ENCODE measurements around the gene ANXA8.
"Not testable (repeated sequence)": the region's sequence is repeated elsewhere in the genome, so short reads cannot be mapped to it uniquely, and the experiment has no call there.

ANXA8 gene

GRCh38 chr10:47480133-47480532 is 3.8 kb downstream of the ANXA8 start:
- not testable (repeated sequence) for H3K27me3 ChIP-seq (ENCODE audit: control insufficient read depth in 2 of 2, insufficient read depth in 2 of 2, low read length in 2 of 2); H3K27ac ChIP-seq (ENCODE audit: low read depth in 2 of 2, low read length in 2 of 2); H3K36me3 ChIP-seq (ENCODE audit: control insufficient read depth in 2 of 2, insufficient read depth in 2 of 2, low read length in 2 of 2); H3K4me3 ChIP-seq (ENCODE audit: low read length in 2 of 2); H3K9me3 ChIP-seq (ENCODE audit: control insufficient read depth in 2 of 2, low read length in 2 of 2); H3K9ac ChIP-seq (ENCODE audit: low read depth in 1 of 2, low read length in 2 of 2); H3K4me1 ChIP-seq (ENCODE audit: control insufficient read depth in 2 of 2, insufficient read depth in 2 of 2, low read length in 2 of 2)

DNA sequence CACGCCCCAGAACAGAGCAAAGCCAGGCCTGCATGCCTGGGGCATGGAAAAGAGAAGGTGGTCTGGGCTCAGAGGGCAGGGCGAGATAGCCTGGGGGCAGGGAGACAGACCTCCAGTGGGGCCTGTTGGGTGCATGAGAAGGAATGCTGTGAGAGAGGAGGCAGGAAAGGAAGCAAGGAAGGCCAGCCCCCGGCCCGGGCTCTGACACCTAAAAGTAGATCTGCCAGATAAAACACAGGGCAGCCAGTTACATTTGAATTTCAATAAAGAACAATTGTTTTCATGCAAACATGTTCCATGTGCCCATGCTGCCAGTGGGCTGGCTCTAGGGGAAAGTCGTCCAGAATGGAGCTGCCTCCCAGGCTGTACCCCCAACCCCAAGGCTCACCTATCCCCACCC is 5.8 kb downstream of the ANXA8 start:
- not testable (repeated sequence) for H3K4me1 ChIP-seq (ENCODE audit: control insufficient read depth in 2 of 2, insufficient read depth in 2 of 2, low read length in 2 of 2); H3K36me3 ChIP-seq (ENCODE audit: control insufficient read depth in 2 of 2, insufficient read depth in 2 of 2, low read length in 2 of 2); H3K27ac ChIP-seq (ENCODE audit: low read depth in 2 of 2, low read length in 2 of 2); H3K4me3 ChIP-seq (ENCODE audit: low read length in 2 of 2); H3K9ac ChIP-seq (ENCODE audit: low read depth in 1 of 2, low read length in 2 of 2); H3K9me3 ChIP-seq (ENCODE audit: control insufficient read depth in 2 of 2, low read length in 2 of 2); H3K27me3 ChIP-seq (ENCODE audit: control insufficient read depth in 2 of 2, insufficient read depth in 2 of 2, low read length in 2 of 2)

DNA sequence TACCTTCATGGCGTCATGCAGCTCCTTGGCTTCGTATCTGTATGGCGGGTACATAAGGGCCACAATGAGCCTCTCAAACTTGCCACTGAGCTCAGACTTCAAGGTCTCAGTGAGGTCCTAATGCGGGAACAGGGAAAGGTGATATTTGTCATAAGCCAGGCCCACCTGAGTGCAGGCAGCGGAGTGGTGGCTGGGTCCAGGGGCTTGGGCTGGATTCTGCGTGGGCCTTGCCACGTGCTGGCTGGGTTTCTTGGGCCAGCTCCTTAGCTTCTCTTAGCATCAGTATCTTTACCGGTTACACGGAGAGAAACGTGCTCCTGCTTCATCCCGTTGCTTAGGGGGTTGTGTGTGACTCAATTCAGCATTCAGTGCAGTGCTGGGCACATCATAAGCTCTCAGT is 6.8 kb downstream of the ANXA8 start:
- not testable (repeated sequence) for H3K4me3 ChIP-seq (ENCODE audit: low read length in 2 of 2); H3K4me1 ChIP-seq (ENCODE audit: control insufficient read depth in 2 of 2, insufficient read depth in 2 of 2, low read length in 2 of 2); H3K9me3 ChIP-seq (ENCODE audit: control insufficient read depth in 2 of 2, low read length in 2 of 2); H3K36me3 ChIP-seq (ENCODE audit: control insufficient read depth in 2 of 2, insufficient read depth in 2 of 2, low read length in 2 of 2); H3K27ac ChIP-seq (ENCODE audit: low read depth in 2 of 2, low read length in 2 of 2); H3K27me3 ChIP-seq (ENCODE audit: control insufficient read depth in 2 of 2, insufficient read depth in 2 of 2, low read length in 2 of 2); H3K9ac ChIP-seq (ENCODE audit: low read depth in 1 of 2, low read length in 2 of 2)

DNA sequence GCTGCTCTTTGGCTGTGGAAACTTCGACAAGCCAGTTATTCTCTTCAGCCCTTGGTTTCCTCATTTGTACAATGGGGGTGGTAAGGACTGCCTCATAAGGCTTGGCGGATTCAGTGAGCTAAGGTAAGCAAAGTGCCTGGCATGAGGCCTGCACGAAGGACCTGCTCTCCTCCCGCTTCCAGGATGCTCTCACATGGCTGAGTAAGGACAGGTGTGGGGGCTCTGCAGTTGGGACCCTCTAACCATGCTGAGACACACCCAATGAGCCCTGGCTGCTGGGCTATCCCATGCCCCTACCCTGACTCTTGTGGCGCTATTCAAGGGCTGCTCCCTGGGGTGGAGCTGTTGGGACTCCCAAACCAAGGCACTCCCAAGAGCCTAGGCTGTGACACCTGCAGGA is 8.8 kb downstream of the ANXA8 start:
- not testable (repeated sequence) for H3K27ac ChIP-seq (ENCODE audit: low read depth in 2 of 2, low read length in 2 of 2); H3K4me3 ChIP-seq (ENCODE audit: low read length in 2 of 2); H3K9ac ChIP-seq (ENCODE audit: low read depth in 1 of 2, low read length in 2 of 2); H3K36me3 ChIP-seq (ENCODE audit: control insufficient read depth in 2 of 2, insufficient read depth in 2 of 2, low read length in 2 of 2); H3K9me3 ChIP-seq (ENCODE audit: control insufficient read depth in 2 of 2, low read length in 2 of 2); H3K27me3 ChIP-seq (ENCODE audit: control insufficient read depth in 2 of 2, insufficient read depth in 2 of 2, low read length in 2 of 2); H3K4me1 ChIP-seq (ENCODE audit: control insufficient read depth in 2 of 2, insufficient read depth in 2 of 2, low read length in 2 of 2)

DNA sequence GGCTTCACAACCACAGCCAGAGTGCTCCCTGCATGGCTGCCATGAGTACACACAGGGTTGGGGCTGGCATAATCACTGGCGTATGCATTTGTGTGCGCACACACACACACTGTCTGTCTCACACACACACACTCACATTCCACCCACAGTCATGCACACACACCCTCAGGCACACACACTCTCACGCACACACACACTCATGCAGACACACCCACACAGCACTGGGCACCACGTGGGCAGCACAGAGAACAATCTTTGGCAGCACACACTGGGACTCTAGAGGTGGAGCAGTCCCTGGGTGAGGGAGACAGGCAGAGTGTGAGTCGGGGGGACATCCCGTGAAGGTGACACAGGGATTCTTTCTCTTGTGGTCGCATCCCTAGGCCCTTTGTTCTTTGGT is 10.4 kb downstream of the ANXA8 start:
- not testable (repeated sequence) for H3K4me1 ChIP-seq (ENCODE audit: control insufficient read depth in 2 of 2, insufficient read depth in 2 of 2, low read length in 2 of 2); H3K4me3 ChIP-seq (ENCODE audit: low read length in 2 of 2); H3K27me3 ChIP-seq (ENCODE audit: control insufficient read depth in 2 of 2, insufficient read depth in 2 of 2, low read length in 2 of 2); H3K27ac ChIP-seq (ENCODE audit: low read depth in 2 of 2, low read length in 2 of 2); H3K9ac ChIP-seq (ENCODE audit: low read depth in 1 of 2, low read length in 2 of 2); H3K9me3 ChIP-seq (ENCODE audit: control insufficient read depth in 2 of 2, low read length in 2 of 2); H3K36me3 ChIP-seq (ENCODE audit: control insufficient read depth in 2 of 2, insufficient read depth in 2 of 2, low read length in 2 of 2)

GRCh38 chr10:47472647-47473046 is 11.3 kb downstream of the ANXA8 start:
- H3K36me3 ChIP-seq (ENCODE audit: control insufficient read depth in 2 of 2, insufficient read depth in 2 of 2, low read length in 2 of 2); H3K4me1 ChIP-seq (ENCODE audit: control insufficient read depth in 2 of 2, insufficient read depth in 2 of 2, low read length in 2 of 2); H3K27me3 ChIP-seq (ENCODE audit: control insufficient read depth in 2 of 2, insufficient read depth in 2 of 2, low read length in 2 of 2); H3K4me3 ChIP-seq (ENCODE audit: low read length in 2 of 2); H3K27ac ChIP-seq (ENCODE audit: low read depth in 2 of 2, low read length in 2 of 2); H3K9me3 ChIP-seq (ENCODE audit: control insufficient read depth in 2 of 2, low read length in 2 of 2); H3K9ac ChIP-seq (ENCODE audit: low read depth in 1 of 2, low read length in 2 of 2): not testable (repeated sequence)

GRCh38 chr10:47472072-47472471 is 11.8 kb downstream of the ANXA8 start:
- not testable (repeated sequence) for H3K4me1 ChIP-seq (ENCODE audit: control insufficient read depth in 2 of 2, insufficient read depth in 2 of 2, low read length in 2 of 2); H3K27me3 ChIP-seq (ENCODE audit: control insufficient read depth in 2 of 2, insufficient read depth in 2 of 2, low read length in 2 of 2); H3K9me3 ChIP-seq (ENCODE audit: control insufficient read depth in 2 of 2, low read length in 2 of 2); H3K27ac ChIP-seq (ENCODE audit: low read depth in 2 of 2, low read length in 2 of 2); H3K9ac ChIP-seq (ENCODE audit: low read depth in 1 of 2, low read length in 2 of 2); H3K36me3 ChIP-seq (ENCODE audit: control insufficient read depth in 2 of 2, insufficient read depth in 2 of 2, low read length in 2 of 2); H3K4me3 ChIP-seq (ENCODE audit: low read length in 2 of 2)

GRCh38 chr10:47468731-47469528 is 15.0 kb downstream of the ANXA8 start:
- H3K9me3 ChIP-seq (ENCODE audit: control insufficient read depth in 2 of 2, low read length in 2 of 2); H3K4me1 ChIP-seq (ENCODE audit: control insufficient read depth in 2 of 2, insufficient read depth in 2 of 2, low read length in 2 of 2); H3K36me3 ChIP-seq (ENCODE audit: control insufficient read depth in 2 of 2, insufficient read depth in 2 of 2, low read length in 2 of 2); H3K9ac ChIP-seq (ENCODE audit: low read depth in 1 of 2, low read length in 2 of 2); H3K4me3 ChIP-seq (ENCODE audit: low read length in 2 of 2); H3K27me3 ChIP-seq (ENCODE audit: control insufficient read depth in 2 of 2, insufficient read depth in 2 of 2, low read length in 2 of 2); H3K27ac ChIP-seq (ENCODE audit: low read depth in 2 of 2, low read length in 2 of 2): not testable (repeated sequence)

- not testable (repeated sequence) for H3K36me3 ChIP-seq (ENCODE audit: control insufficient read depth in 2 of 2, insufficient read depth in 2 of 2, low read length in 2 of 2); H3K27me3 ChIP-seq (ENCODE audit: control insufficient read depth in 2 of 2, insufficient read depth in 2 of 2, low read length in 2 of 2); H3K4me1 ChIP-seq (ENCODE audit: control insufficient read depth in 2 of 2, insufficient read depth in 2 of 2, low read length in 2 of 2); H3K9me3 ChIP-seq (ENCODE audit: control insufficient read depth in 2 of 2, low read length in 2 of 2); H3K4me3 ChIP-seq (ENCODE audit: low read length in 2 of 2); H3K9ac ChIP-seq (ENCODE audit: low read depth in 1 of 2, low read length in 2 of 2); H3K27ac ChIP-seq (ENCODE audit: low read depth in 2 of 2, low read length in 2 of 2)
Measured at GRCh38 chr10:47467957-47468356, 16.0 kb downstream of the ANXA8 start.

DNA sequence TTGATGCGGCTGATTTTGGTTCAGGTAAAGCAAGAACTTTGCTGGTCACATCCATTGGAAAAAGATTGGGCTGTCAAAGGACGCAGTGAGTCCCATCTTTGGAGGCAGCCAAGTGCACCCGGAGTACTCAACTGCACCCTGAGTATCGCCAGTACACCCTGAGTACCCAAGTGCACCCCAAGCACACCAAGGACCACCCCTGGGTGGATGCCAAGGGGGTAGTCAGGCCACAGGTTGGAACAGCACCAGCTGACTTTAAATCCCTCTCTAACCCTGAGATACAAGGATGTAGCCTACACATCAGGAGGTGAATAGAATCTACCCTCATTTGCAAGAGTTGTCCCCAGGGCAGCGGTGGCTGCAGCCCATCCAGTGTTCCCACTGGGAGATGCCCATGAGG is 16.5 kb downstream of the ANXA8 start:
- not testable (repeated sequence) for H3K4me3 ChIP-seq (ENCODE audit: low read length in 2 of 2); H3K4me1 ChIP-seq (ENCODE audit: control insufficient read depth in 2 of 2, insufficient read depth in 2 of 2, low read length in 2 of 2); H3K27me3 ChIP-seq (ENCODE audit: control insufficient read depth in 2 of 2, insufficient read depth in 2 of 2, low read length in 2 of 2); H3K9ac ChIP-seq (ENCODE audit: low read depth in 1 of 2, low read length in 2 of 2); H3K9me3 ChIP-seq (ENCODE audit: control insufficient read depth in 2 of 2, low read length in 2 of 2); H3K36me3 ChIP-seq (ENCODE audit: control insufficient read depth in 2 of 2, insufficient read depth in 2 of 2, low read length in 2 of 2); H3K27ac ChIP-seq (ENCODE audit: low read depth in 2 of 2, low read length in 2 of 2)

All from mucosa of rectum (tissue), 2 donors.